Endodermal cell (in vitro differentiated cells): ENCODE data around the gene SAMD8. TPM values are rescaled to one million over a fixed set of nuclear protein-coding genes. Genes with fewer than 3 reads are reported as not detected.
A peak's percentile ranks its signal among the peaks of the same experiment; 100 is the strongest.

Experiments used
- DNase-seq: peaks from one replicate; pipeline ENCODE4 v3.0.0-alpha.2; 2017
- H3K27ac ChIP-seq: 2 replicates; pipeline ENCODE4 v1.5.1; 2013; ENCODE audit warnings: mild to moderate bottlenecking, low read depth, low read length, moderate library complexity
- H3K27me3 ChIP-seq: 2 replicates; pipeline ENCODE4 v1.6.1; 2013; ENCODE audit warnings: mild to moderate bottlenecking, low read length, moderate library complexity; ENCODE audit not compliant: insufficient read depth, control insufficient read depth, poor library complexity, severe bottlenecking
- H3K36me3 ChIP-seq: 2 replicates; pipeline ENCODE4 v1.7.0; 2013; ENCODE audit warnings: mild to moderate bottlenecking, low read length, moderate library complexity; ENCODE audit not compliant: control insufficient read depth, insufficient read depth
- H3K4me1 ChIP-seq: one replicate; pipeline ENCODE4 v1.7.0; 2013; ENCODE audit warnings: low read length; ENCODE audit not compliant: control insufficient read depth, insufficient read depth
- H3K4me3 ChIP-seq: 2 replicates; pipeline ENCODE4 v1.5.1; 2013; ENCODE audit warnings: mild to moderate bottlenecking, low read length, moderate library complexity
- H3K9ac ChIP-seq: 2 replicates; pipeline ENCODE4 v1.6.1; 2013; ENCODE audit warnings: mild to moderate bottlenecking, low read length, moderate library complexity; ENCODE audit not compliant: poor library complexity, severe bottlenecking; ENCODE audit errors: extremely low read depth
- H3K9me3 ChIP-seq: 2 replicates; pipeline ENCODE4 v1.6.1; 2013; ENCODE audit warnings: mild to moderate bottlenecking, low read length, moderate library complexity; ENCODE audit not compliant: control insufficient read depth
- H3K27ac Mint-ChIP-seq: 2 replicates; pipeline ENCODE4 v1.8.0; 2020; ENCODE audit warnings: mixed read lengths
- H3K27me3 Mint-ChIP-seq: 2 replicates; pipeline ENCODE4 v1.8.0; 2021; ENCODE audit warnings: mild to moderate bottlenecking, mixed read lengths; ENCODE audit not compliant: insufficient read depth
- H3K36me3 Mint-ChIP-seq: 2 replicates; pipeline ENCODE4 v1.8.0; 2020; ENCODE audit warnings: low read depth, mixed read lengths
- H3K4me1 Mint-ChIP-seq: 2 replicates; pipeline ENCODE4 v1.8.0; 2020; ENCODE audit warnings: mixed read lengths
- H3K4me3 Mint-ChIP-seq: 2 replicates; pipeline ENCODE4 v1.8.0; 2020; ENCODE audit warnings: mild to moderate bottlenecking, moderate library complexity, mixed read lengths
- H3K9me3 Mint-ChIP-seq: 2 replicates; pipeline ENCODE4 v1.8.0; 2020; ENCODE audit warnings: mild to moderate bottlenecking, mixed read lengths
- CTCF ChIP-seq: fragments of 200-600 bp; sonication (generic); conservative IDR thresholded peaks from 2 replicates; pipeline ENCODE4 v1.5.0; 2021; ENCODE audit warnings: antibody characterized with exemption, mild to moderate bottlenecking
- WGBS, 2 experiments: methylation state at CpG; one replicate each; pipeline versions ENCODE4 v1.1.5 to v1.1.7; 2013; ENCODE audit warnings: missing lambda C conversion rate in 2 of 2, mixed read lengths in 1 of 2; ENCODE audit not compliant: insufficient coverage in 1 of 2, insufficient read length in 1 of 2; 5-methylcytosine and 5-hydroxymethylcytosine counted together
- total RNA-seq, 2 donors: library from RNA; stranded (reverse); fragmentation: NEBNext Ultra II Directional in 1 of 2; extraction: Animal tissue kit (Norgen Biotek cat#: 25700) in 1 of 2; gene quantifications; 2 replicates in 1 of 2; 3 replicates in 1 of 2; pipeline ENCODE4 v1.2.1, GENCODE V29; 2021

SAMD8 gene
- total RNA-seq, 2 donors from 2014 or later: 25.9 to 31.7 TPM

- peaks cover 8% of the 10 kb centered on the region for H3K27me3 Mint-ChIP-seq
- H3K4me1 Mint-ChIP-seq: peaks cover 6% of the 10 kb centered on the region
- Histone ChIP-seq H3K4me1 (no peaks in the 10 kb centered on the region), H3K27me3 (no peaks in the 10 kb centered on the region), H3K27ac (no peak overlapping the region), H3K36me3 (no peaks in the 10 kb centered on the region), H3K9ac (no peak overlapping the region), H3K9me3 (no peaks in the 10 kb centered on the region), H3K4me3 (no peak overlapping the region)
- H3K36me3 Mint-ChIP-seq: no peaks in the 10 kb centered on the region
- TF ChIP-seq CTCF: peak; percentile 98
- no peak overlapping the region for H3K4me3 Mint-ChIP-seq
- DNase-seq: peak; percentile 98
- 16 to 22% methylated on average over 7 to 18 of the region's 18 CpGs for WGBS, 2 experiments
- no peak overlapping the region for H3K27ac Mint-ChIP-seq
- H3K9me3 Mint-ChIP-seq: no peaks in the 10 kb centered on the region
These were observed 11.3 kb upstream of the SAMD8 start for GRCh38 chr10:75099952-75100763.

GRCh38 chr10:75100764-75101291 lies 10.6 kb upstream of the SAMD8 start:
- Mint-ChIP-seq H3K4me3 (no peak overlapping the region), H3K27me3 (peaks cover 2% of the 10 kb centered on the region), H3K36me3 (no peaks in the 10 kb centered on the region), H3K9me3 (no peaks in the 10 kb centered on the region), H3K27ac (no peak overlapping the region), H3K4me1 (peaks cover 6% of the 10 kb centered on the region)
- no peak for DNase-seq
- Histone ChIP-seq H3K4me1 (no peaks in the 10 kb centered on the region), H3K9me3 (no peaks in the 10 kb centered on the region), H3K9ac (no peak overlapping the region), H3K27ac (no peak overlapping the region), H3K36me3 (no peaks in the 10 kb centered on the region), H3K4me3 (no peak overlapping the region), H3K27me3 (no peaks in the 10 kb centered on the region)
- 44 to 45% methylated on average over 2 to 4 of the region's 4 CpGs for WGBS, 2 experiments
- no peak for TF ChIP-seq CTCF

- no peak for TF ChIP-seq CTCF
- Mint-ChIP-seq H3K4me3 (no peak overlapping the region), H3K4me1 (peaks cover 13% of the 10 kb centered on the region), H3K9me3 (no peaks in the 10 kb centered on the region), H3K36me3 (no peaks in the 10 kb centered on the region), H3K27me3 (peaks cover 2% of the 10 kb centered on the region), H3K27ac (no peak overlapping the region)
- H3K9me3 ChIP-seq: no peaks in the 10 kb centered on the region
- WGBS, 2 experiments: 95 to 96% methylated on average over 6 to 12 of the region's 12 CpGs
- H3K4me1 ChIP-seq: no peaks in the 10 kb centered on the region
- no peaks in the 10 kb centered on the region for H3K27me3 ChIP-seq
- H3K36me3 ChIP-seq: no peaks in the 10 kb centered on the region
- H3K27ac ChIP-seq: no peak overlapping the region
- DNase-seq: peak; percentile 30
- no peak overlapping the region for H3K9ac ChIP-seq
- no peak overlapping the region for H3K4me3 ChIP-seq
These were observed 9.8 kb upstream of the SAMD8 start for GRCh38 chr10:75101416-75102251.
